Measurements from ENCODE around the gene VSTM5.

- TF ChIP-seq POLR2AphosphoS5 (IDR thresholded peaks at IDR 0.05; ENCODE audit: low read depth, low read length) (no peak), REST (IDR thresholded peaks at IDR 0.05; ENCODE audit: insufficient read depth in 1 of 2, low read depth in 2 of 2, low read length in 2 of 2) (no peak), TAF1 (IDR thresholded peaks at IDR 0.05; ENCODE audit: borderline replicate concordance, insufficient read depth, low read length) (no peak), FOXP2 (optimal IDR thresholded peaks at IDR 0.05; ENCODE audit: borderline replicate concordance, extremely low read depth, extremely low read length, insufficient read depth) (no peak)
Observed at GRCh38 chr11:93861808-93862207, 11.4 kb upstream of the VSTM5 start.
